HG03159 (cell line): ENCODE results near the gene LRRC61.
"Not testable (repeated sequence)": the region's sequence is repeated elsewhere in the genome, so short reads cannot be mapped to it uniquely, and the experiment has no call there.

Source experiments
- ATAC-seq: cut with Tn5 transposase; IDR thresholded peaks from one replicate; pipeline ENCODE4 v1.9.1; 2021; ENCODE audit warnings: mild to moderate bottlenecking, moderate library complexity; ENCODE audit not compliant: unreplicated experiment

LRRC61 gene

GRCh38 chr7:150381096-150381495 is 57.9 kb downstream of the LRRC61 start:
- ATAC-seq: no peak

- no peak for ATAC-seq
These were observed 58.6 kb downstream of the LRRC61 start for GRCh38 chr7:150381785-150382122.

- no peak for ATAC-seq
These were observed 59.1 kb downstream of the LRRC61 start for GRCh38 chr7:150382123-150382843.

- ATAC-seq: no peak
These were observed 59.7 kb downstream of the LRRC61 start for GRCh38 chr7:150382844-150383225.

- ATAC-seq: no peak
These were observed 60.7 kb downstream of the LRRC61 start for GRCh38 chr7:150383710-150384397.

DNA sequence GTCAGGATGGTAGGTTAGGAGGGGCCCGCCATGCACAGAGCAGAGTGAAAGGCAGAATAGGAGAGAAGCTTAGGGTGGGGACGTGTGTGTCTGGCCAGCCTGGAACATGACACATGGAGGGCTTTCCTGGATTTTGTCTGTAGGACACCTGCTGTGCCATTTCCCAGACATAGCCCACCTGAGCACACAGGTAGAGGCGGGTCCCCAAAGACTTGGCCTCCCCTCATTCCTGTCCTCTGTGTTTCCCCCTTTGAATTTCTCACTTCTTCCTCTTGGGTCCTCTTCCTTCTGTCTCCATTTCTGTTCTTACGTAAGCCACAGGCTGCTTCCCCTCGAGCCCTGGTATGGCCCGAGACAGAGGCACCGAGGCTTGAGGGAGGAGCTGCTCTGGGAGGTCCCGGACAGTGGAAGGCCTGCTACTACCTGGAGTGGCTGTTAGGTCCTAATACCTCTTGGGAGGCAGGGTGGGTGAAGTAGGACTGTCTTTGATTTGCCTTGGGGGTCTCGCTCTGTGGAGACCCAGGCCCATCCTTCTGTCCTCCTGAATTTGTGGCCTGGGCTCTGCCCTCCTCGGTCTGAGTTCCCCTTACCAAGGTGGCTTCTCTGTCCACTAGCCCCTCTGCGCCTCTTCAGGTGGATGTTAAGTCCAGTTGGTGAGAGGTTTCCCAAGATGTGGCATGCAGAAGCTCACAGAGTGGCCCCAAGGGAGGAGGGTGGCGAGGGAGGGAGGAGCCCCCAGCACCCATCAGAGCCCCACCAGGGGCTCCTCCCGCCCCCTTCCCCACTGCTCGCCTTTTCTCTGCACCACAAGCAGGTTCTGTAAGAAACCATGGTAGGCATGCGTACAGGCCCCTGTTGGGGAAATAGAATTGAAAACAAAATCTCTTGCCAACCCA is 61.5 kb downstream of the LRRC61 start:
- ATAC-seq: no peak

- ATAC-seq: no peak
These were observed 62.2 kb downstream of the LRRC61 start for GRCh38 chr7:150385302-150385723.

DNA sequence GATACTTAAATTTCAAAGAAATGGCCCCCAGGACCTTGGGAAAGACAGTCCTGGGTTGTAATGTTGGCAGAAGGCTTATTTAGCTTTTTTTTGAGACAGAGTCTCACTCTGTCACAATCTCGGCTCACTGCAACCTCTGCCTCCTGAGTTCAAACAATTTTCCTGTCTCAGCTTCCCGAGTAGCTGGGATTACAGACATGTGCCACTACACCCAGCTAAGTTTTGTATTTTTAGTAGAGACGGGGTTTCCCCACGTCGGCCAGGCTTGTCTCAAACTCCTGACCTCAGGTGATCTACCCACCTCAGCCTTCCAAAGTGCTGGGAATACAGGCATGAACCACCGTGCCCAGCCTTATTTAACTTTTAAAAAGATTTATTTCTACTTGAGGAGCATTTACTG is 62.7 kb downstream of the LRRC61 start:
- not testable (repeated sequence) for ATAC-seq
